Keratinocyte (primary cell): ENCODE results near the gene POMC.

Experiments
- EZH2 ChIP-seq: IDR thresholded peaks from one replicate; pipeline ENCODE4 v1.6.1; 2012; ENCODE audit warnings: inconsistent platforms, mild to moderate bottlenecking, low read length, moderate library complexity
- TF ChIP-seq, protein P1 (sequence below), 3 experiments: IDR thresholded peaks in 1 of 3; conservative IDR thresholded peaks in 1 of 3; optimal IDR thresholded peaks in 1 of 3; 2 replicates in 2 of 3; 3 replicates in 1 of 3; pipeline versions ENCODE3 to v1.5.1; 2011; ENCODE audit warnings: low read length in 3 of 3, mild to moderate bottlenecking in 3 of 3, moderate library complexity in 2 of 3, control low read depth in 1 of 3, inconsistent platforms in 1 of 3; ENCODE audit not compliant: insufficient read depth in 2 of 3; ENCODE audit errors: extremely low read depth in 1 of 3

- TF ChIP-seq, protein P1, sequence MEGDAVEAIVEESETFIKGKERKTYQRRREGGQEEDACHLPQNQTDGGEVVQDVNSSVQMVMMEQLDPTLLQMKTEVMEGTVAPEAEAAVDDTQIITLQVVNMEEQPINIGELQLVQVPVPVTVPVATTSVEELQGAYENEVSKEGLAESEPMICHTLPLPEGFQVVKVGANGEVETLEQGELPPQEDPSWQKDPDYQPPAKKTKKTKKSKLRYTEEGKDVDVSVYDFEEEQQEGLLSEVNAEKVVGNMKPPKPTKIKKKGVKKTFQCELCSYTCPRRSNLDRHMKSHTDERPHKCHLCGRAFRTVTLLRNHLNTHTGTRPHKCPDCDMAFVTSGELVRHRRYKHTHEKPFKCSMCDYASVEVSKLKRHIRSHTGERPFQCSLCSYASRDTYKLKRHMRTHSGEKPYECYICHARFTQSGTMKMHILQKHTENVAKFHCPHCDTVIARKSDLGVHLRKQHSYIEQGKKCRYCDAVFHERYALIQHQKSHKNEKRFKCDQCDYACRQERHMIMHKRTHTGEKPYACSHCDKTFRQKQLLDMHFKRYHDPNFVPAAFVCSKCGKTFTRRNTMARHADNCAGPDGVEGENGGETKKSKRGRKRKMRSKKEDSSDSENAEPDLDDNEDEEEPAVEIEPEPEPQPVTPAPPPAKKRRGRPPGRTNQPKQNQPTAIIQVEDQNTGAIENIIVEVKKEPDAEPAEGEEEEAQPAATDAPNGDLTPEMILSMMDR (optimal IDR thresholded peaks at IDR 0.05 in 1 of 3, IDR thresholded peaks at IDR 0.05 in 1 of 3, conservative IDR thresholded peaks at IDR 0.05 in 1 of 3; ENCODE audit: extremely low read depth in 1 of 3, insufficient read depth in 2 of 3, low read length in 3 of 3), result no peak
- no peak for TF ChIP-seq EZH2
Measured at GRCh38 chr2:25207078-25207545, 38.7 kb upstream of the POMC start.
